OCI-LY1 (cell line): ENCODE measurements around the gene SIK1.
"Not testable (repeated sequence)": the region's sequence is repeated elsewhere in the genome, so short reads cannot be mapped to it uniquely, and the experiment has no call there.

Experiments used
- H2AFZ ChIP-seq: fragments of 200-600 bp; sonication (generic), shearing (Covaris generic); 2 replicates; pipeline ENCODE4 v1.6.0; 2014; ENCODE audit warnings: antibody characterized with exemption, mild to moderate bottlenecking, low read length
- H3F3A ChIP-seq: fragments of 200-600 bp; sonication (generic), shearing (Covaris generic); 2 replicates; pipeline ENCODE4 v1.6.0; 2014; ENCODE audit warnings: mild to moderate bottlenecking, antibody characterized with exemption, low read length, moderate library complexity; ENCODE audit not compliant: insufficient read depth
- H3K27ac ChIP-seq: fragments of 200-600 bp; sonication (generic); 2 replicates; pipeline ENCODE4 v1.5.1; 2014; ENCODE audit warnings: low read length, mixed run types, mild to moderate bottlenecking, low read depth; ENCODE audit not compliant: poor library complexity, severe bottlenecking
- H3K27me3 ChIP-seq: fragments of 200-600 bp; sonication (generic); 2 replicates; pipeline ENCODE4 v1.6.0; 2014; ENCODE audit warnings: antibody characterized with exemption, mild to moderate bottlenecking, low read length, moderate library complexity; ENCODE audit not compliant: insufficient read depth
- H3K36me3 ChIP-seq: fragments of 200-600 bp; sonication (generic); 2 replicates; pipeline ENCODE4 v1.6.1; 2014; ENCODE audit warnings: mild to moderate bottlenecking, antibody characterized with exemption, low read length, moderate library complexity, mixed read lengths; ENCODE audit not compliant: insufficient read depth
- H3K4me1 ChIP-seq: fragments of 200-600 bp; sonication (generic); 2 replicates; pipeline ENCODE4 v1.5.1; 2014; ENCODE audit warnings: mild to moderate bottlenecking, low read length, moderate library complexity; ENCODE audit not compliant: insufficient read depth, severe bottlenecking
- H3K4me2 ChIP-seq: fragments of 200-600 bp; sonication (generic), shearing (Covaris generic); 2 replicates; pipeline ENCODE4 v1.6.1; 2014; ENCODE audit warnings: low read length
- H3K4me3 ChIP-seq: fragments of 200-600 bp; sonication (generic); 2 replicates; pipeline ENCODE4 v1.5.1; 2014; ENCODE audit warnings: low read length, low read depth, mild to moderate bottlenecking, mixed read lengths; ENCODE audit not compliant: poor library complexity, severe bottlenecking
- H3K79me2 ChIP-seq: fragments of 200-600 bp; shearing (Covaris generic); 2 replicates; pipeline ENCODE4 v1.6.1; 2016; ENCODE audit warnings: mixed run types, low read length, mixed read lengths; ENCODE audit not compliant: insufficient read depth
- H3K9ac ChIP-seq: fragments of 200-600 bp; sonication (generic), shearing (Covaris generic); 2 replicates; pipeline ENCODE4 v1.6.1; 2014; ENCODE audit warnings: mild to moderate bottlenecking, low read length, mixed read lengths
- H3K9me2 ChIP-seq: fragments of 200-600 bp; sonication (generic), shearing (Covaris generic); 2 replicates; pipeline ENCODE4 v1.6.1; 2014; ENCODE audit warnings: low read depth, mild to moderate bottlenecking, low read length, mixed read lengths
- H3K9me3 ChIP-seq: fragments of 200-600 bp; shearing (Covaris generic); 2 replicates; pipeline ENCODE4 v1.6.1; 2014; ENCODE audit warnings: low read length, mixed read lengths
- H4K20me1 ChIP-seq: fragments of 200-600 bp; sonication (generic), shearing (Covaris generic); 2 replicates; pipeline ENCODE4 v1.6.0; 2016; ENCODE audit warnings: mild to moderate bottlenecking, low read length; ENCODE audit not compliant: insufficient read depth
- CTCF ChIP-seq: fragments of 200-600 bp; sonication (generic), shearing (Covaris generic); IDR thresholded peaks from 2 replicates; pipeline ENCODE4 v1.5.1; 2017; ENCODE audit warnings: mild to moderate bottlenecking, antibody characterized with exemption, low read length, moderate library complexity, mixed read lengths
- EZH2 ChIP-seq: fragments of 200-600 bp; sonication (generic), shearing (Covaris generic); IDR thresholded peaks from 2 replicates; pipeline ENCODE4 v1.8.0; 2017; ENCODE audit warnings: borderline replicate concordance, mixed run types, mild to moderate bottlenecking, antibody characterized with exemption, low read length, moderate library complexity, mixed read lengths

Gene SIK1

GRCh38 chr21:43380337-43380736 is 46.6 kb downstream of the SIK1 start:
- H3K4me2 ChIP-seq, H3K79me2 ChIP-seq, H2AFZ ChIP-seq, H3K9ac ChIP-seq, H3K9me2 ChIP-seq, H3K27me3 ChIP-seq, H3F3A ChIP-seq, H3K4me3 ChIP-seq, H3K4me1 ChIP-seq, H3K27ac ChIP-seq, H4K20me1 ChIP-seq, H3K9me3 ChIP-seq, H3K36me3 ChIP-seq: not testable (repeated sequence)

- not testable (repeated sequence) for H3K27ac ChIP-seq, H3K9me2 ChIP-seq, H3K36me3 ChIP-seq, H3K9me3 ChIP-seq, H3F3A ChIP-seq, H3K4me1 ChIP-seq, H2AFZ ChIP-seq, H3K9ac ChIP-seq, H3K27me3 ChIP-seq, H4K20me1 ChIP-seq, H3K79me2 ChIP-seq, H3K4me3 ChIP-seq, H3K4me2 ChIP-seq
Measured at GRCh38 chr21:43379626-43380122, 47.3 kb downstream of the SIK1 start.

- no peak overlapping the region for H3K4me2 ChIP-seq
- no peaks in the 10 kb centered on the region for H3K36me3 ChIP-seq
- TF ChIP-seq CTCF = no peak
- TF ChIP-seq EZH2 = no peak
- H3K9me3 ChIP-seq = no peaks in the 10 kb centered on the region
- no peaks in the 10 kb centered on the region for H4K20me1 ChIP-seq
- H3K79me2 ChIP-seq = no peaks in the 10 kb centered on the region
- peaks cover 22% of the 10 kb centered on the region; the same call in 1 of the 2 replicates for H3K27me3 ChIP-seq
- no peak overlapping the region for H3K27ac ChIP-seq
- no peak overlapping the region for H2AFZ ChIP-seq
- H3K4me1 ChIP-seq = no peaks in the 10 kb centered on the region
- H3K9ac ChIP-seq = no peak overlapping the region
- no peaks in the 10 kb centered on the region for H3K9me2 ChIP-seq
- H3F3A ChIP-seq = no peaks in the 10 kb centered on the region
- no peak overlapping the region for H3K4me3 ChIP-seq
Measured at GRCh38 chr21:43376478-43376882, 50.5 kb downstream of the SIK1 start.

GRCh38 chr21:43375837-43376477 is 51.0 kb downstream of the SIK1 start:
- no peaks in the 10 kb centered on the region for H3K79me2 ChIP-seq
- H2AFZ ChIP-seq = no peak overlapping the region
- no peaks in the 10 kb centered on the region for H4K20me1 ChIP-seq
- H3F3A ChIP-seq = no peaks in the 10 kb centered on the region
- H3K9me3 ChIP-seq = no peaks in the 10 kb centered on the region
- H3K4me2 ChIP-seq = no peak overlapping the region
- no peaks in the 10 kb centered on the region for H3K9me2 ChIP-seq
- no peaks in the 10 kb centered on the region for H3K36me3 ChIP-seq
- no peak overlapping the region for H3K27ac ChIP-seq
- H3K27me3 ChIP-seq = peaks cover 22% of the 10 kb centered on the region; the same call in 1 of the 2 replicates
- H3K4me1 ChIP-seq = no peaks in the 10 kb centered on the region
- TF ChIP-seq EZH2 (no peak), CTCF (no peak)
- H3K9ac ChIP-seq = no peak overlapping the region
- no peak overlapping the region for H3K4me3 ChIP-seq
